HL-60 (cell line): ENCODE measurements around the gene PLEKHG3.

Experiments
- POLR2AphosphoS5 ChIP-seq: IDR thresholded peaks from 2 replicates; pipeline ENCODE4 v1.6.1; 2012; ENCODE audit warnings: low read depth
- TF ChIP-seq, protein P1 (sequence below): IDR thresholded peaks from one replicate; pipeline ENCODE4 v1.5.1; 2011; ENCODE audit warnings: low read length, control low read depth, inconsistent platforms; ENCODE audit not compliant: insufficient read depth

- TF ChIP-seq, protein P1, sequence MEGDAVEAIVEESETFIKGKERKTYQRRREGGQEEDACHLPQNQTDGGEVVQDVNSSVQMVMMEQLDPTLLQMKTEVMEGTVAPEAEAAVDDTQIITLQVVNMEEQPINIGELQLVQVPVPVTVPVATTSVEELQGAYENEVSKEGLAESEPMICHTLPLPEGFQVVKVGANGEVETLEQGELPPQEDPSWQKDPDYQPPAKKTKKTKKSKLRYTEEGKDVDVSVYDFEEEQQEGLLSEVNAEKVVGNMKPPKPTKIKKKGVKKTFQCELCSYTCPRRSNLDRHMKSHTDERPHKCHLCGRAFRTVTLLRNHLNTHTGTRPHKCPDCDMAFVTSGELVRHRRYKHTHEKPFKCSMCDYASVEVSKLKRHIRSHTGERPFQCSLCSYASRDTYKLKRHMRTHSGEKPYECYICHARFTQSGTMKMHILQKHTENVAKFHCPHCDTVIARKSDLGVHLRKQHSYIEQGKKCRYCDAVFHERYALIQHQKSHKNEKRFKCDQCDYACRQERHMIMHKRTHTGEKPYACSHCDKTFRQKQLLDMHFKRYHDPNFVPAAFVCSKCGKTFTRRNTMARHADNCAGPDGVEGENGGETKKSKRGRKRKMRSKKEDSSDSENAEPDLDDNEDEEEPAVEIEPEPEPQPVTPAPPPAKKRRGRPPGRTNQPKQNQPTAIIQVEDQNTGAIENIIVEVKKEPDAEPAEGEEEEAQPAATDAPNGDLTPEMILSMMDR: no peak
- no peak for TF ChIP-seq POLR2AphosphoS5
Measured at GRCh38 chr14:64754685-64755084, 50.5 kb downstream of the PLEKHG3 start.
